HCT116 (cell line): ENCODE data around the gene PRKACG. TPM values are rescaled to one million over a fixed set of nuclear protein-coding genes. Genes with fewer than 3 reads are reported as not detected.

Experiments
- ATAC-seq: fragments of 200-7000 bp; cut with Tn5 transposase; 2 replicates; pipeline ENCODE4 v1.9.1; 2020; ENCODE audit warnings: mild to moderate bottlenecking, moderate library complexity
- BruUV-seq: library from RNA; stranded (reverse); fragments of 400-500 nt; replicated peaks from 2 replicates; lab custom pipeline; 2021; lab: Mats Ljungman, UMichigan
- CTCF ChIA-PET: fragments of 300-600 bp; sonication (Branson Sonifier 250); formaldehyde crosslinking; loops from one replicate; lab custom pipeline; 2021; ENCODE audit warnings: antibody characterized with exemption; lab: Charles Lee
- POLR2A ChIA-PET: fragments of 300-600, 350-600 bp; sonication (Branson Sonifier 250); formaldehyde crosslinking; loops from one replicate; lab custom pipeline; 2021; ENCODE audit warnings: antibody characterized with exemption; lab: Charles Lee
- RAD21 ChIA-PET, 2 experiments: fragments of 300-600 bp; sonication (Branson Sonifier 250); formaldehyde crosslinking; loops; one replicate each; lab custom pipeline; 2023; ENCODE audit warnings: low total read pairs in 2 of 2; ENCODE audit not compliant: uncharacterized antibody in 2 of 2, unreplicated experiment in 2 of 2, low non-redundant PET in 1 of 2; lab: Charles Lee
- DNase-seq: peaks from one replicate; pipeline ENCODE4 v3.0.0-alpha.2; 2010; ENCODE audit warnings: low read depth, low spot score
- H2AFZ ChIP-seq: fragments of 200-600 bp; shearing (Covaris generic), sonication (generic); 2 replicates; pipeline ENCODE4 v1.6.1; 2017; ENCODE audit warnings: low read depth, mixed run types, mixed read lengths, antibody characterized with exemption, low read length; ENCODE audit not compliant: poor library complexity, severe bottlenecking
- H3K27ac ChIP-seq: 2 replicates; pipeline ENCODE4 v1.5.1; 2012; ENCODE audit warnings: low read depth, low read length
- H3K27me3 ChIP-seq: fragments of 200-600 bp; sonication (generic); 2 replicates; pipeline ENCODE4 v1.6.1; 2016; ENCODE audit warnings: mixed run types, low read length, mixed read lengths; ENCODE audit not compliant: insufficient read depth
- H3K36me3 ChIP-seq, 2 experiments: fragments of 200-500 bp in 1 of 2; fragments of 200-600 bp in 1 of 2; sonication (Bioruptor generic) in 1 of 2; sonication (generic) in 1 of 2; 2 replicates each; pipeline versions ENCODE4 v1.5.1 to v1.6.1; 2014 to 2016; ENCODE audit warnings: low read length in 2 of 2, inconsistent platforms in 1 of 2, mixed read lengths in 1 of 2, mixed run types in 1 of 2; ENCODE audit not compliant: insufficient read depth in 2 of 2, control insufficient read depth in 1 of 2
- H3K4me1 ChIP-seq, 2 experiments: fragments of 200-600 bp in 1 of 2; sonication (generic) in 1 of 2; 2 replicates each; pipeline versions ENCODE4 v1.5.1 to v1.6.1; 2012 to 2017; ENCODE audit warnings: low read length in 2 of 2, inconsistent platforms in 1 of 2, mild to moderate bottlenecking in 1 of 2, mixed read lengths in 1 of 2, mixed run types in 1 of 2, moderate library complexity in 1 of 2; ENCODE audit not compliant: insufficient read depth in 2 of 2, control insufficient read depth in 1 of 2
- H3K4me2 ChIP-seq: fragments of 200-600 bp; sonication (generic); 2 replicates; pipeline ENCODE4 v1.6.1; 2017; ENCODE audit warnings: mixed run types, low read length, mixed read lengths
- H3K4me3 ChIP-seq, 2 experiments: fragments of 200-600 bp in 1 of 2; sonication (generic) in 1 of 2; replicated peaks in 1 of 2; 2 replicates each; pipeline ENCODE4 v1.5.1; 2011 to 2016; ENCODE audit warnings: low read length in 2 of 2, control low read depth in 1 of 2, low read depth in 1 of 2, mild to moderate bottlenecking in 1 of 2, mixed read lengths in 1 of 2, mixed run types in 1 of 2
- H3K79me2 ChIP-seq: fragments of 200-600 bp; sonication (generic); 2 replicates; pipeline ENCODE4 v1.6.1; 2017; ENCODE audit warnings: mild to moderate bottlenecking, mixed run types, low read length, moderate library complexity, mixed read lengths; ENCODE audit not compliant: insufficient read depth
- H3K9ac ChIP-seq: fragments of 200-600 bp; sonication (generic); 2 replicates; pipeline ENCODE4 v1.6.1; 2016; ENCODE audit warnings: low read length, mixed read lengths
- H3K9me2 ChIP-seq: fragments of 200-600 bp; sonication (generic), shearing (Covaris generic); 2 replicates; pipeline ENCODE4 v1.6.1; 2017; ENCODE audit warnings: mixed run types, mild to moderate bottlenecking, moderate library complexity; ENCODE audit not compliant: insufficient read depth
- H3K9me3 ChIP-seq, 2 experiments: fragments of 200-500 bp in 1 of 2; fragments of 200-600 bp in 1 of 2; sonication (Bioruptor generic) in 1 of 2; sonication (generic) in 1 of 2; 2 replicates each; pipeline ENCODE4 v1.6.1; 2014 to 2017; ENCODE audit warnings: low read length in 2 of 2, mixed read lengths in 2 of 2, inconsistent platforms in 1 of 2, low read depth in 1 of 2, mild to moderate bottlenecking in 1 of 2, mixed run types in 1 of 2, moderate library complexity in 1 of 2; ENCODE audit not compliant: control insufficient read depth in 1 of 2, insufficient read depth in 1 of 2
- H4K20me1 ChIP-seq: fragments of 200-600 bp; sonication (generic), shearing (Covaris generic); 2 replicates; pipeline ENCODE4 v1.6.1; 2017; ENCODE audit warnings: mixed run types, mild to moderate bottlenecking, moderate library complexity; ENCODE audit not compliant: insufficient read depth
- ATF3 ChIP-seq: IDR thresholded peaks from 2 replicates; pipeline ENCODE4 v1.6.1; 2012
- CBX3 ChIP-seq: IDR thresholded peaks from 2 replicates; pipeline ENCODE4 v1.6.1; 2012; ENCODE audit warnings: low read depth
- CEBPB ChIP-seq: IDR thresholded peaks from 2 replicates; pipeline ENCODE4 v1.6.1; 2012; ENCODE audit warnings: low read depth
- EZH2 ChIP-seq: fragments of 200-600 bp; sonication (generic); IDR thresholded peaks from 2 replicates; pipeline ENCODE4 v1.6.1; 2017; ENCODE audit warnings: antibody characterized with exemption, mixed run types
- POLR2A ChIP-seq: IDR thresholded peaks from 2 replicates; pipeline ENCODE4 v1.7.0; 2011; ENCODE audit warnings: borderline replicate concordance; ENCODE audit not compliant: insufficient read depth, insufficient read length; ENCODE audit errors: extremely low read depth
- SIN3A ChIP-seq: IDR thresholded peaks from 2 replicates; pipeline ENCODE4 v1.6.1; 2012; ENCODE audit warnings: low read depth
- SP1 ChIP-seq: IDR thresholded peaks from 2 replicates; pipeline ENCODE4 v1.6.1; 2012; ENCODE audit warnings: low read depth
- SRF ChIP-seq: IDR thresholded peaks from 2 replicates; pipeline ENCODE4 v1.6.1; 2012; ENCODE audit warnings: low read depth
- YY1 ChIP-seq: IDR thresholded peaks from 2 replicates; pipeline ENCODE4 v1.6.1; 2011; ENCODE audit warnings: low read length, low read depth, moderate library complexity, mild to moderate bottlenecking; ENCODE audit not compliant: insufficient replicate concordance; ENCODE audit errors: extremely low read depth
- intact Hi-C: fragments of 100-400 bp; cut with micrococcal nuclease; formaldehyde crosslinking; loops from 2 replicates; pipeline ENCODE4 v1.10.0; 2022
- total RNA-seq: library from RNA; stranded (reverse); gene quantifications from one replicate; pipeline ENCODE4 v1.2.1, GENCODE V29; 2021; ENCODE audit not compliant: unreplicated experiment
- TF ChIP-seq, protein P1 (sequence below): IDR thresholded peaks from 2 replicates; pipeline ENCODE4 v1.6.1; 2012; ENCODE audit warnings: low read depth
- TF ChIP-seq, protein P2 (sequence below), 3 experiments: fragments of 200-600 bp in 1 of 3; sonication (generic) in 1 of 3; IDR thresholded peaks in 2 of 3; conservative IDR thresholded peaks in 1 of 3; 2 replicates each; pipeline ENCODE4 v1.5.1; 2012 to 2017; ENCODE audit warnings: low read depth in 2 of 3, low read length in 2 of 3, antibody characterized with exemption in 1 of 3, borderline replicate concordance in 1 of 3, control low read depth in 1 of 3, mild to moderate bottlenecking in 1 of 3, mixed read lengths in 1 of 3, mixed run types in 1 of 3, moderate library complexity in 1 of 3; ENCODE audit not compliant: insufficient read depth in 1 of 3

Gene PRKACG
- total RNA-seq, 1 experiment from 2014 or later, result not detected

- H3K36me3 ChIP-seq, result peaks cover 7% of the 10 kb centered on the region in 2 experiments; a peak in 3 of 4 replicates
- ChIA-PET CTCF (no interaction called here), RAD21 (no interaction called here), POLR2A (no interaction called here)
- H3K79me2 ChIP-seq, result peaks cover 32% of the 10 kb centered on the region
- no peaks in the 10 kb centered on the region for H3K9me2 ChIP-seq
- DNase-seq (no peak), ATAC-seq (no peak)
- H3K4me3 ChIP-seq, result no peak overlapping the region
- no peaks in the 10 kb centered on the region for H4K20me1 ChIP-seq
- no peaks in the 10 kb centered on the region; a peak in 1 of 4 replicates for H3K4me1 ChIP-seq
- no peak overlapping the region for H3K4me2 ChIP-seq
- no peak overlapping the region for H2AFZ ChIP-seq
- H3K9ac ChIP-seq, result no peak overlapping the region
- TF ChIP-seq SP1 (no peak), EZH2 (no peak), YY1 (no peak), ATF3 (no peak), POLR2A (no peak), SIN3A (no peak), CBX3 (no peak), CEBPB (no peak), SRF (no peak)
- TF ChIP-seq, protein P1, sequence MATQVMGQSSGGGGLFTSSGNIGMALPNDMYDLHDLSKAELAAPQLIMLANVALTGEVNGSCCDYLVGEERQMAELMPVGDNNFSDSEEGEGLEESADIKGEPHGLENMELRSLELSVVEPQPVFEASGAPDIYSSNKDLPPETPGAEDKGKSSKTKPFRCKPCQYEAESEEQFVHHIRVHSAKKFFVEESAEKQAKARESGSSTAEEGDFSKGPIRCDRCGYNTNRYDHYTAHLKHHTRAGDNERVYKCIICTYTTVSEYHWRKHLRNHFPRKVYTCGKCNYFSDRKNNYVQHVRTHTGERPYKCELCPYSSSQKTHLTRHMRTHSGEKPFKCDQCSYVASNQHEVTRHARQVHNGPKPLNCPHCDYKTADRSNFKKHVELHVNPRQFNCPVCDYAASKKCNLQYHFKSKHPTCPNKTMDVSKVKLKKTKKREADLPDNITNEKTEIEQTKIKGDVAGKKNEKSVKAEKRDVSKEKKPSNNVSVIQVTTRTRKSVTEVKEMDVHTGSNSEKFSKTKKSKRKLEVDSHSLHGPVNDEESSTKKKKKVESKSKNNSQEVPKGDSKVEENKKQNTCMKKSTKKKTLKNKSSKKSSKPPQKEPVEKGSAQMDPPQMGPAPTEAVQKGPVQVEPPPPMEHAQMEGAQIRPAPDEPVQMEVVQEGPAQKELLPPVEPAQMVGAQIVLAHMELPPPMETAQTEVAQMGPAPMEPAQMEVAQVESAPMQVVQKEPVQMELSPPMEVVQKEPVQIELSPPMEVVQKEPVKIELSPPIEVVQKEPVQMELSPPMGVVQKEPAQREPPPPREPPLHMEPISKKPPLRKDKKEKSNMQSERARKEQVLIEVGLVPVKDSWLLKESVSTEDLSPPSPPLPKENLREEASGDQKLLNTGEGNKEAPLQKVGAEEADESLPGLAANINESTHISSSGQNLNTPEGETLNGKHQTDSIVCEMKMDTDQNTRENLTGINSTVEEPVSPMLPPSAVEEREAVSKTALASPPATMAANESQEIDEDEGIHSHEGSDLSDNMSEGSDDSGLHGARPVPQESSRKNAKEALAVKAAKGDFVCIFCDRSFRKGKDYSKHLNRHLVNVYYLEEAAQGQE, result no peak
- TF ChIP-seq, protein P2, sequence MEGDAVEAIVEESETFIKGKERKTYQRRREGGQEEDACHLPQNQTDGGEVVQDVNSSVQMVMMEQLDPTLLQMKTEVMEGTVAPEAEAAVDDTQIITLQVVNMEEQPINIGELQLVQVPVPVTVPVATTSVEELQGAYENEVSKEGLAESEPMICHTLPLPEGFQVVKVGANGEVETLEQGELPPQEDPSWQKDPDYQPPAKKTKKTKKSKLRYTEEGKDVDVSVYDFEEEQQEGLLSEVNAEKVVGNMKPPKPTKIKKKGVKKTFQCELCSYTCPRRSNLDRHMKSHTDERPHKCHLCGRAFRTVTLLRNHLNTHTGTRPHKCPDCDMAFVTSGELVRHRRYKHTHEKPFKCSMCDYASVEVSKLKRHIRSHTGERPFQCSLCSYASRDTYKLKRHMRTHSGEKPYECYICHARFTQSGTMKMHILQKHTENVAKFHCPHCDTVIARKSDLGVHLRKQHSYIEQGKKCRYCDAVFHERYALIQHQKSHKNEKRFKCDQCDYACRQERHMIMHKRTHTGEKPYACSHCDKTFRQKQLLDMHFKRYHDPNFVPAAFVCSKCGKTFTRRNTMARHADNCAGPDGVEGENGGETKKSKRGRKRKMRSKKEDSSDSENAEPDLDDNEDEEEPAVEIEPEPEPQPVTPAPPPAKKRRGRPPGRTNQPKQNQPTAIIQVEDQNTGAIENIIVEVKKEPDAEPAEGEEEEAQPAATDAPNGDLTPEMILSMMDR (IDR thresholded peaks at IDR 0.05 in 2 of 3, conservative IDR thresholded peaks at IDR 0.05 in 1 of 3; ENCODE audit: borderline replicate concordance in 1 of 3, insufficient read depth in 1 of 3, low read depth in 2 of 3, low read length in 2 of 3), result no peak
- intact Hi-C loops, result no loop called here
- H3K27ac ChIP-seq, result no peak overlapping the region
- no TSS peak for BruUV-seq
- no peaks in the 10 kb centered on the region for H3K9me3 ChIP-seq
- H3K27me3 ChIP-seq, result no peaks in the 10 kb centered on the region
These were observed 32.8 kb upstream of the PRKACG start for GRCh38 chr9:69046723-69047122.
